ENCODE data around the gene RIMS4.

- TF ChIP-seq CTCF (conservative IDR thresholded peaks at IDR 0.05; ENCODE audit: low read length), result no peak
- no peak for TF ChIP-seq EZH2phosphoT487 (IDR thresholded peaks at IDR 0.05; ENCODE audit: borderline replicate concordance)
Measured at GRCh38 chr20:44856856-44857448, 46.6 kb upstream of the RIMS4 start.
